ENCODE results near the gene ERAL1. TPM values are rescaled to one million over a fixed set of nuclear protein-coding genes. Genes with fewer than 3 reads are reported as not detected.

The ERAL1 gene
- total and polyA plus RNA-seq, 2 of the 13 experiments (the other 11 are each of a cell fraction or from before 2014, with no cell fraction given): 46.9 to 72.2 TPM

DNA sequence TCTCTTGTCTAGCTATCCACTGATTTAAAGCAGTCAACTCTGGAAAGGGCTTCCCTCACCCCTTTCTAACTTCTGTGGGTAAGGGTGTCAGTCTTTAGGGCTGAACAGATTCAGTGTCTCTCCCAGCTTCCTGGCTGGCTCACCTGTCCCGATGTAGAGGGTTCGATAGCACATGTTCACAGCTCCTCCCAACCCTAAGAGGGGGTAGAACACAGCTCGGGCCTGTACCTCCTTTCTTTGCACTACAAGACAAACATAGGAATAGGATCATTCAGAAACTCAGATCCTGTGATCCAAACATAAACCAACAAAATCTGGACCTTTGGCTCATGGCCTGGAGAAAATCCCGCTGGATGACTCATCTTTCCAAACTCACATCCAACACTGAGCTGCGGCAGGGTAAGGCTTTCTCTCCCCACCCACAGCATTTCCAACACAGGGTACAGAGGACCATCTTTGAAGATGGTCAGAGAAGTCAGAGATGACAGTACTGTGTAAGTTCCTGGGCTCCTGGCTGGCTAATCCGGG, 53.9 kb downstream of the ERAL1 start:
- Histone ChIP-seq H3K27ac (ENCODE audit: extremely low read length, insufficient read depth, low read length) (peak overlapping the region; percentile 70), H3K9ac (ENCODE audit: insufficient read depth, low read depth, low read length) (peak overlapping the region; percentile 44), H3K36me3 (replicated peaks in 1 of 2; ENCODE audit: control insufficient read depth in 1 of 2, insufficient read depth in 2 of 2, low read length in 2 of 2) (peaks cover 28 to 70% of the 10 kb centered on the region in 2 experiments), H4K20me1 (ENCODE audit: insufficient read depth, low read length) (peaks cover 4% of the 10 kb centered on the region; the same call in 1 of the 2 replicates), H3K4me1 (ENCODE audit: insufficient read depth, low read length) (peaks cover 63% of the 10 kb centered on the region), H3K79me2 (ENCODE audit: insufficient read depth, low read length) (no peaks in the 10 kb centered on the region), H3K27me3 (ENCODE audit: control insufficient read depth in 1 of 2, insufficient read depth in 2 of 2, low read length in 2 of 2) (no peaks in the 10 kb centered on the region), H3K9me3 (ENCODE audit: low read length) (no peaks in the 10 kb centered on the region), H3K4me2 (ENCODE audit: low read depth, low read length) (peak overlapping the region; percentile 50), H2AFZ (ENCODE audit: low read length) (no peak overlapping the region), H3K4me3 (replicated peaks in 1 of 3; ENCODE audit: insufficient read depth in 1 of 3, low read depth in 2 of 3, low read length in 3 of 3) (no peak overlapping the region; a peak in 1 of 6 replicates)
- intact Hi-C loops (cut with micrococcal nuclease; ENCODE audit: unreplicated experiment): loop anchor here (2.0 kb wide), 1 partner anchor 66 kb away; the partner anchor contains the start of gene FAM222B
- WGBS (ENCODE audit: low lambda C conversion rate): 8% methylated on average over 5 of the region's 6 CpGs
- peak; percentile 97 for FAIRE-seq
- peak; percentile 86 for DNase-seq (ENCODE audit: low spot score)
- TSS peak; percentile 10 for BruUV-seq (replicated peaks)
- ATAC-seq: peak; percentile 80
- CTCF ChIA-PET (ENCODE audit: low intra/inter-chr PET ratio, low total read pairs): no interaction called here
- POLR2A ChIA-PET: interaction anchor here (1.0 to 2.5 kb wide), 11 partner anchors 12 to 272 kb away, joined by 3 to 16 read pairs (median 4); partner anchors contain the start of genes FLOT2, MYO18A, PHF12 and PIPOX
- in situ Hi-C loops (cut with HindIII; ENCODE audit: extremely low pct_ligation_motif_present, low pct_unique_long_range_greater_than_20kb): no loop called here
- TF ChIP-seq, protein P1, sequence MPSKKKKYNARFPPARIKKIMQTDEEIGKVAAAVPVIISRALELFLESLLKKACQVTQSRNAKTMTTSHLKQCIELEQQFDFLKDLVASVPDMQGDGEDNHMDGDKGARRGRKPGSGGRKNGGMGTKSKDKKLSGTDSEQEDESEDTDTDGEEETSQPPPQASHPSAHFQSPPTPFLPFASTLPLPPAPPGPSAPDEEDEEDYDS (CRISPR knock-in tag; IDR thresholded peaks at IDR 0.05): no peak; the same call in 1 of the 2 replicates
- peak; percentile 71; the same call in 1 of the 2 replicates for TF ChIP-seq SAP130 (CRISPR knock-in tag; IDR thresholded peaks at IDR 0.05; ENCODE audit: low read depth)
- 0 out of 2 replicates have a peak, but pooled peaks have one; percentile 47 for TF ChIP-seq ZNF614 (CRISPR knock-in tag; IDR thresholded peaks at IDR 0.05; ENCODE audit: borderline replicate concordance)
- peak; percentile 44; the same call in 1 of the 2 replicates for TF ChIP-seq SALL1 (CRISPR knock-in tag; IDR thresholded peaks at IDR 0.05)
- TF ChIP-seq, protein P2, sequence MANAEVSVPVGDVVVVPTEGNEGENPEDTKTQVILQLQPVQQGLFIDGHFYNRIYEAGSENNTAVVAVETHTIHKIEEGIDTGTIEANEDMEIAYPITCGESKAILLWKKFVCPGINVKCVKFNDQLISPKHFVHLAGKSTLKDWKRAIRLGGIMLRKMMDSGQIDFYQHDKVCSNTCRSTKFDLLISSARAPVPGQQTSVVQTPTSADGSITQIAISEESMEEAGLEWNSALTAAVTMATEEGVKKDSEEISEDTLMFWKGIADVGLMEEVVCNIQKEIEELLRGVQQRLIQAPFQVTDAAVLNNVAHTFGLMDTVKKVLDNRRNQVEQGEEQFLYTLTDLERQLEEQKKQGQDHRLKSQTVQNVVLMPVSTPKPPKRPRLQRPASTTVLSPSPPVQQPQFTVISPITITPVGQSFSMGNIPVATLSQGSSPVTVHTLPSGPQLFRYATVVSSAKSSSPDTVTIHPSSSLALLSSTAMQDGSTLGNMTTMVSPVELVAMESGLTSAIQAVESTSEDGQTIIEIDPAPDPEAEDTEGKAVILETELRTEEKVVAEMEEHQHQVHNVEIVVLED (CRISPR knock-in tag; IDR thresholded peaks at IDR 0.05; ENCODE audit: borderline replicate concordance): no peak
- TF ChIP-seq, protein P3, sequence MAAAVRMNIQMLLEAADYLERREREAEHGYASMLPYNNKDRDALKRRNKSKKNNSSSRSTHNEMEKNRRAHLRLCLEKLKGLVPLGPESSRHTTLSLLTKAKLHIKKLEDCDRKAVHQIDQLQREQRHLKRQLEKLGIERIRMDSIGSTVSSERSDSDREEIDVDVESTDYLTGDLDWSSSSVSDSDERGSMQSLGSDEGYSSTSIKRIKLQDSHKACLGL (CRISPR knock-in tag; IDR thresholded peaks at IDR 0.05): no peak
- peak; percentile 73 for TF ChIP-seq ZFY (CRISPR knock-in tag; IDR thresholded peaks at IDR 0.05)
- 0 out of 2 replicates have a peak, but pooled peaks have one; percentile 26 for TF ChIP-seq MED1 (CRISPR knock-in tag; IDR thresholded peaks at IDR 0.05)
- TF ChIP-seq, protein P4, sequence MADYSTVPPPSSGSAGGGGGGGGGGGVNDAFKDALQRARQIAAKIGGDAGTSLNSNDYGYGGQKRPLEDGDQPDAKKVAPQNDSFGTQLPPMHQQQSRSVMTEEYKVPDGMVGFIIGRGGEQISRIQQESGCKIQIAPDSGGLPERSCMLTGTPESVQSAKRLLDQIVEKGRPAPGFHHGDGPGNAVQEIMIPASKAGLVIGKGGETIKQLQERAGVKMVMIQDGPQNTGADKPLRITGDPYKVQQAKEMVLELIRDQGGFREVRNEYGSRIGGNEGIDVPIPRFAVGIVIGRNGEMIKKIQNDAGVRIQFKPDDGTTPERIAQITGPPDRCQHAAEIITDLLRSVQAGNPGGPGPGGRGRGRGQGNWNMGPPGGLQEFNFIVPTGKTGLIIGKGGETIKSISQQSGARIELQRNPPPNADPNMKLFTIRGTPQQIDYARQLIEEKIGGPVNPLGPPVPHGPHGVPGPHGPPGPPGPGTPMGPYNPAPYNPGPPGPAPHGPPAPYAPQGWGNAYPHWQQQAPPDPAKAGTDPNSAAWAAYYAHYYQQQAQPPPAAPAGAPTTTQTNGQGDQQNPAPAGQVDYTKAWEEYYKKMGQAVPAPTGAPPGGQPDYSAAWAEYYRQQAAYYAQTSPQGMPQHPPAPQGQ (CRISPR knock-in tag; IDR thresholded peaks at IDR 0.05; ENCODE audit: borderline replicate concordance): no peak
- peak; percentile 60; the same call in 1 of the 2 replicates for TF ChIP-seq ZNF670 (CRISPR knock-in tag; IDR thresholded peaks at IDR 0.05; ENCODE audit: borderline replicate concordance)
- TF ChIP-seq, protein P5, sequence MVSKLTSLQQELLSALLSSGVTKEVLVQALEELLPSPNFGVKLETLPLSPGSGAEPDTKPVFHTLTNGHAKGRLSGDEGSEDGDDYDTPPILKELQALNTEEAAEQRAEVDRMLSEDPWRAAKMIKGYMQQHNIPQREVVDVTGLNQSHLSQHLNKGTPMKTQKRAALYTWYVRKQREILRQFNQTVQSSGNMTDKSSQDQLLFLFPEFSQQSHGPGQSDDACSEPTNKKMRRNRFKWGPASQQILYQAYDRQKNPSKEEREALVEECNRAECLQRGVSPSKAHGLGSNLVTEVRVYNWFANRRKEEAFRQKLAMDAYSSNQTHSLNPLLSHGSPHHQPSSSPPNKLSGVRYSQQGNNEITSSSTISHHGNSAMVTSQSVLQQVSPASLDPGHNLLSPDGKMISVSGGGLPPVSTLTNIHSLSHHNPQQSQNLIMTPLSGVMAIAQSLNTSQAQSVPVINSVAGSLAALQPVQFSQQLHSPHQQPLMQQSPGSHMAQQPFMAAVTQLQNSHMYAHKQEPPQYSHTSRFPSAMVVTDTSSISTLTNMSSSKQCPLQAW (CRISPR knock-in tag; IDR thresholded peaks at IDR 0.05): peak; percentile 54; the same call in 1 of the 2 replicates
- TF ChIP-seq ZNF446 (CRISPR knock-in tag; IDR thresholded peaks at IDR 0.05): no peak
- TF ChIP-seq HDAC1 (CRISPR knock-in tag; IDR thresholded peaks at IDR 0.05): peak; percentile 40; the same call in 1 of the 2 replicates

Data from HepG2 (cell line).